A549 (cell line): Measurements from ENCODE around the gene KCNQ2.

Experiments used
- CHD2 ChIP-seq: fragments of 150-350 bp; IDR thresholded peaks from 2 replicates; pipeline ENCODE4 v1.6.1; 2014; ENCODE audit warnings: low read length; ENCODE audit not compliant: partially characterized antibody
- HEYL ChIP-seq: fragments of 250-450 bp; sonication (Bioruptor Pico); IDR thresholded peaks from 2 replicates; pipeline ENCODE4 v1.8.0; 2021; ENCODE audit warnings: mild to moderate bottlenecking, moderate library complexity
- KDM5A ChIP-seq: fragments of 200-600 bp; sonication (generic); IDR thresholded peaks from 2 replicates; pipeline ENCODE4 v1.6.1; 2016; ENCODE audit warnings: antibody characterized with exemption, mild to moderate bottlenecking
- POLR2A ChIP-seq: IDR thresholded peaks from 2 replicates; pipeline ENCODE4 v1.6.1; 2012; ENCODE audit warnings: mild to moderate bottlenecking, low read length
- RNF2 ChIP-seq: fragments of 200-600 bp; sonication (generic); IDR thresholded peaks from 2 replicates; pipeline ENCODE4 v1.6.1; 2016; ENCODE audit warnings: low read depth, mild to moderate bottlenecking, antibody characterized with exemption, moderate library complexity, borderline replicate concordance
- TP53 ChIP-seq: fragments of 250-450 bp; sonication (Bioruptor Pico); IDR thresholded peaks from 2 replicates; pipeline ENCODE4 v1.5.0; 2021; ENCODE audit warnings: mild to moderate bottlenecking, moderate library complexity
- TF ChIP-seq, protein P1 (sequence below): fragments of >200 bp; sonication (Bioruptor Twin); formaldehyde crosslinking; IDR thresholded peaks from 3 replicates; pipeline ENCODE4 v1.5.1; 2016
- TF ChIP-seq, protein P2 (sequence below): IDR thresholded peaks from 2 replicates; pipeline ENCODE4 v1.6.1; 2012

DNA sequence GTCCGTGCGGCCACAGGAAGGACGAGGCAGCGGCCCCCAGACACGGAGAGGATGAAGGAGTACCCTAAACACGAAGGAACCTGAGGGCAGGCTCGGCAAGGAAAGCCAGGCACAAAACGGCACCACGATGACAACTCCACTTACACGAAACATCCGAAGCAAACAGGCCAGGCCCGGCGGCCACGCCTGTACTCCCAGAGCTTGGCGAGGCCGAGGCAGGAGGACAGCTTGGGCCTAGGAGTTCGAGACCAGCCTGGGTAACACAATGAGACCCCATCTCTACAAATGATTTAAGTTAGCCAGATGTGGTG is 13.4 kb downstream of the KCNQ2 start:
- TF ChIP-seq, protein P1, sequence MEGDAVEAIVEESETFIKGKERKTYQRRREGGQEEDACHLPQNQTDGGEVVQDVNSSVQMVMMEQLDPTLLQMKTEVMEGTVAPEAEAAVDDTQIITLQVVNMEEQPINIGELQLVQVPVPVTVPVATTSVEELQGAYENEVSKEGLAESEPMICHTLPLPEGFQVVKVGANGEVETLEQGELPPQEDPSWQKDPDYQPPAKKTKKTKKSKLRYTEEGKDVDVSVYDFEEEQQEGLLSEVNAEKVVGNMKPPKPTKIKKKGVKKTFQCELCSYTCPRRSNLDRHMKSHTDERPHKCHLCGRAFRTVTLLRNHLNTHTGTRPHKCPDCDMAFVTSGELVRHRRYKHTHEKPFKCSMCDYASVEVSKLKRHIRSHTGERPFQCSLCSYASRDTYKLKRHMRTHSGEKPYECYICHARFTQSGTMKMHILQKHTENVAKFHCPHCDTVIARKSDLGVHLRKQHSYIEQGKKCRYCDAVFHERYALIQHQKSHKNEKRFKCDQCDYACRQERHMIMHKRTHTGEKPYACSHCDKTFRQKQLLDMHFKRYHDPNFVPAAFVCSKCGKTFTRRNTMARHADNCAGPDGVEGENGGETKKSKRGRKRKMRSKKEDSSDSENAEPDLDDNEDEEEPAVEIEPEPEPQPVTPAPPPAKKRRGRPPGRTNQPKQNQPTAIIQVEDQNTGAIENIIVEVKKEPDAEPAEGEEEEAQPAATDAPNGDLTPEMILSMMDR, result no peak
- TF ChIP-seq KDM5A, result no peak
- no peak for TF ChIP-seq CHD2
- TF ChIP-seq HEYL, result no peak
- TF ChIP-seq, protein P2, sequence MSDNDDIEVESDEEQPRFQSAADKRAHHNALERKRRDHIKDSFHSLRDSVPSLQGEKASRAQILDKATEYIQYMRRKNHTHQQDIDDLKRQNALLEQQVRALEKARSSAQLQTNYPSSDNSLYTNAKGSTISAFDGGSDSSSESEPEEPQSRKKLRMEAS, result no peak
- no peak for TF ChIP-seq POLR2A
- TF ChIP-seq RNF2, result no peak
- TF ChIP-seq TP53 (CRISPR knock-in tag), result no peak
